GM21526 (cell line): ENCODE data around the gene MAP1LC3A.

ENCODE experiments used
- ATAC-seq: cut with Tn5 transposase; IDR thresholded peaks from one replicate; pipeline ENCODE4 v1.9.1; 2021; ENCODE audit warnings: moderate library complexity; ENCODE audit not compliant: unreplicated experiment, low FRiP score

The MAP1LC3A gene

DNA sequence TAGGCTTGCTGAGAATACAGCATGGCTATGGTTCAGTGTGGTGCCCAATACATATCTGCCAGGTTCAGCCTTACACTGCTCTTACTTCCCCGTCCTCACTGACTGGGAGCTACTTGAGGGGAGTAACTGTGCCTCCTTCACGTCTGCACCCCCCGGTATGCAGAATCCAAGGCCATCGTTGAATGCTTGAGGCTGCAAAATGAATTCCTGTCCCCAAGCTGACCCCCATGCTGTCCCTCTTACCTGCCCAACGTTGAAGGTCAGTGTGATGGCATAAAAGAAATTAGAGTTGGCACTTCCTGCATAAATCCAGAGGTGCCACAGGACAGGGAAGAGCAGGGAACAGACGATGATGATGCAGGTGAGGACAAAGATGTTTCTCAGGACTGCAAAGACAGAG, 16.3 kb downstream of the MAP1LC3A start:
- no peak for ATAC-seq

GRCh38 chr20:34575271-34575670, 16.8 kb downstream of the MAP1LC3A start:
- ATAC-seq = no peak

- ATAC-seq = no peak
Measured at GRCh38 chr20:34575756-34576155, 17.2 kb downstream of the MAP1LC3A start.

DNA sequence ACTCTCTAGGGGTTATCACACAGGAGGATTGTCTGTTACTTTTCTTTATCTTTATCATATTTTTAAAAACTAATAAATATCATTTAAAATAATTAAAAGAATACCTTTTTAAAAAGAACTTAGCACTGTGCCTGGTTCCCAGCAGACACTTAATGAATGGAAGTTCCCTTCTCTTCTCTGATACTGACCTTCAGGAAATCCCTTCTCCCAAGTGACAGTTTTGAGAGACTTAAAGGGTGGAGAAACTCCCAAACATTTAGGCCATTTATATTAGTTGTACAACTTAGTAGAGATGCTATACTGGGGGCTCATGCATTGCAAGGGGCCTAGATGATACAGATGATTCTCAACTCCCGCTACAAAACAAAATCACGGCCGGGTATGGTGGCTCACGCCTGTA, 18.5 kb downstream of the MAP1LC3A start:
- no peak for ATAC-seq

GRCh38 chr20:34578025-34578424, 19.5 kb downstream of the MAP1LC3A start:
- no peak for ATAC-seq

GRCh38 chr20:34578521-34578920, 20.0 kb downstream of the MAP1LC3A start:
- ATAC-seq = no peak

DNA sequence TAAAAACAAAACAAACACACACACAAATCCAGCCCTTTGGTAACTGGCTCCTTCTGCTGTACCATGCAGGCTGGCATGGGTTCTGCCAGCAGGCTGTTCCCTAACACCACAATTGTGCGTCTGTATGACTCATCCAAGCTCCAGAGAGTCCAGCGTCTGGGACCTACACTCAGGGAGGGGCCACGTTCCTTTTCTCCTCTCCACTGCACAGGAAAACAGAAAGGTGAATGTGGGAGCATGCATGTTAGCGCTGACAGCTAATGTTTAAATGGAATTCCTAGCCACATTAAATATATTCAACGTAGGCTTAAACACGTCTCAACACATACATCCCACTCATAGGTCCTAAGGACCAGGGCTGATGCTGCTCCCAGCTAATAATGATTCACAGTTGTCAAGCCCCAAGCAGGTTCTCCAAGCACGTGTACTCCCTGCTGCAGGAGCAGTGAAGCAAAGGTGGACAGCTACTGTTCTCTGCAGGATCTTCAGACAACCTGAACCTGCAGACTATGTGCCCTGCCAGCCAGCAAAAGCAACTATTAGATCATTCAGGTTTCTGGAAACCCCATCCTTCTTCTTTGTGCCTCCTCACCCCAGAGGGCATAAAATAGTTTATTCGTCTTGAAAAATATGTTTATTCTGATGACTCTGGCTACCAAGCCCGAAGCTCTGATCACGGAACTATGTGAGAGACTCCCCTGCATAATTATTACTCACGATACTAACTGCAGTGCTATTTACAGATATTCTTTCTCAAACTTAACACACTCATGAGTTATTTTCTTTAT, 20.9 kb downstream of the MAP1LC3A start:
- no peak for ATAC-seq

DNA sequence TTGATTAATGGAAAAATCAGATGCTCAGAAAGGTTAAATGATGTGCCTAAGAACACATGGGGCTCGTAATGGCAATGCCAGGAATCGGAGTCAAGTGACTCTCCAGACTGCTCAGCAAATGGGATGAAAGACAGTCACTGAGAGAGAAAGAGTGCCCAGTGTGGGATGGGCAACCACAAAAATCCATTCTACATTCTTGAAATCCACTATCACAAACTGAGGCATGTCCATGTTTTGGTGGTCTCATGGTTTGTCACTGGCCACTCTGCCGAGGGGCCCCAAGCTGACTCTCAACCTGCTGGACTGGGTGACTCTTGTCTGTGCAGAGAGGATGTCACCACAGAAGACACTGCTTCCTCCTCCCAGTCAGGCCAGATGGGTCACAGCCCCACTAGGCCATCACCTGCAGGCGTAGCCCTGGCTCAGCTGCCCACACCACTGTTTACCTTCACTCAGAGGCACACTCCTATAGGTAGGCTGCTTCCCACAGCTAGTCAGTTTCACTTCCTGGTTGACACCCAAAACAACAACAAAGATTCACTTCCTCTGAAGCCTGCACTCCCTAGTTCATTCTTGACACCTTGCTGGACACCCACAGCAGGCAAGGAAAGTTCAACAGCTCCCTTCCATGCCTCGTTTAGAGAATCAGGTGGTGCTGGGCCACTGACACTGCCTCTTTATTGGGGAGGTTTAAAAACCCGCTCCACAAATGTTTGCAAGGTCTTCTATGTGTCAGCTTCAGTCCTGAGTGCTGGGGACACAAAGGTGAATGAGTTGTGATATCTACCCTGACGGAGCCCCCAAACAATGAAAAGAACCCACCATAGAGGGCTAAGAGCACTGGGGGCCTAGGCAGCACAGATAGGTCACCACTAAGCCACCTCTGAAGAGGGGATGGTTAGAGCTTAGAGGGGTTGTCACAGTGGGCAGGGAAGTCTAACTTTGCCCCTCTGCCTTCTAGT, 21.7 kb downstream of the MAP1LC3A start:
- no peak for ATAC-seq

DNA sequence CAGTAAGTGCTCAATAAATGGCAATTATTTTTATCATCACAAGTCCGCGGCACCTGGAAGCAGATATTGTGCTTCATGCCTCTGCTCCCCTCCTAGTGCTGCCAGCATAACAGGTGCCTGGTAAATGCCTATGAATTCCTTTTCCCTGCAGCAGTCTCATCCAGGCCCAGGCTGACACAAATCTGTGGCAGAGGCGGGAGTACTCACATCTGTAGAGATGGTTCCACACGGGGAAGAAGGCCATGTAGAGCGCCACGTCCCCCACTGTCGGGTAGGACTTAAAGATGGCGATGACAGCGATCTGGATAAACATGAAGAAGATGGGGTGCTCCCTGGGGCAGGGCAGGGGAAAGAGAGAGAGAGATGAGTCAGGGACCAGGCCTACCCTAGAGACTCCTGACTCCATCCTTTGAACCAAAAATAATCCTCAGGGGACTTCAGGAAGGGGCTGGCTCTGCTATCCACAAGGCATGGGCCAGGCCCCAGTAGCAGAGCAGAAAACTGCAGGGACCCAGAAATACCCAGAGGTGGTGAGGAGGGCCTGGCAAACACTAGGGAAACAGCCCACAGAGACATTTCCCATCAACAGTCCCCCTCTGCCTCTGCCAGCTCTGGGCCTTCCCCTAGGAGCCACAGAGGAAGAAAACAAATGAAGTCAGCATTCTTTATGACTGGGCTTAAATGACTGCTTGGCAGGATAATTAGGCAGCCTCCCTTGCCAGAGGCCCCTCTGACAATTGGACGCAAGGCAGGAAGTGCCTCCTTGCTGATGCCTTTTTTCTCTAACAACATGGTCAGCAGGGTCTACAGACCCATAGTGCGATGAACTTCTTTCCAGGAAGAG, 23.0 kb downstream of the MAP1LC3A start:
- no peak for ATAC-seq

- no peak for ATAC-seq
Measured at GRCh38 chr20:34582221-34582620, 23.7 kb downstream of the MAP1LC3A start.

- no peak for ATAC-seq
Measured at GRCh38 chr20:34582911-34583310, 24.4 kb downstream of the MAP1LC3A start.

DNA sequence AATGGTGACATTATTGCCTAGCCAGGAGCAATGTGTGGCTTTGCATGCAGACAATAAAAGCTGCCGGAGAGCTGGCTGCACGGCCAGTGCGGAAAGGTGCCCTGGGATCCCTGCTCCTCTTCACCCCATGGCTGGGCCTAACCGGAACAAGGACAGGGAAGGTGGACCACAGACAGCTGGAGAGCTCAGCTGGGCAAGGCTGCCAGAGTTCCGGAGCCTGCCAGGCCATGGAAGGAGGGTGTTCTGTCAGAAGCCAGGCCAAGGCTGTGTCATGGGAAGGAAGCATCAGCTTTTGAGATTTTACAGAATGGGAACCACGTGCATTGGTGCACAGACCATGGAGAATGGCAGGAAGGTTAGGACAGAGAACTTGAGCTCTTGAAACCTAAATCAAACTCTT, 25.0 kb downstream of the MAP1LC3A start:
- ATAC-seq = no peak

DNA sequence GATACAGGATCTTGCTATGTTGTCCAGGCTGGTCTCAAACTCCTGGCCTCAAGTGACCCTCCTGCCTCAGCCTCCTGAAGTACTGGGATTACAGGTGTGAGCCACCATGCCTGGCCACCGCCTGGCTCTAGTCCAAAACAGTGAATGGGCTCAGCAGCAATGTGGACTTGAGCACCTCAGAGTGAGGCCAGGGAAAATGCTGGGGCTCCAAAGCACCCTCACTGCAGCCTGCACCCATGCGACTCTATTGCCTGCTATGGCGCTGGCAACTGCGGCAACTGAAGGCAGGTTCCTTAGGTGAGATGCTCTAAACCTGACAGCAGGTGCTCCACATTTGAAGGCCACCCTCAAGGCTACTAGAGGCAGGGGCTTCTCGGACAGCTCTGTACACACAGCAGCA, 26.5 kb downstream of the MAP1LC3A start:
- no peak for ATAC-seq

GRCh38 chr20:34586488-34587163, 28.1 kb downstream of the MAP1LC3A start:
- no peak for ATAC-seq

- ATAC-seq = no peak
Measured at GRCh38 chr20:34595377-34596184, 37.1 kb downstream of the MAP1LC3A start.

DNA sequence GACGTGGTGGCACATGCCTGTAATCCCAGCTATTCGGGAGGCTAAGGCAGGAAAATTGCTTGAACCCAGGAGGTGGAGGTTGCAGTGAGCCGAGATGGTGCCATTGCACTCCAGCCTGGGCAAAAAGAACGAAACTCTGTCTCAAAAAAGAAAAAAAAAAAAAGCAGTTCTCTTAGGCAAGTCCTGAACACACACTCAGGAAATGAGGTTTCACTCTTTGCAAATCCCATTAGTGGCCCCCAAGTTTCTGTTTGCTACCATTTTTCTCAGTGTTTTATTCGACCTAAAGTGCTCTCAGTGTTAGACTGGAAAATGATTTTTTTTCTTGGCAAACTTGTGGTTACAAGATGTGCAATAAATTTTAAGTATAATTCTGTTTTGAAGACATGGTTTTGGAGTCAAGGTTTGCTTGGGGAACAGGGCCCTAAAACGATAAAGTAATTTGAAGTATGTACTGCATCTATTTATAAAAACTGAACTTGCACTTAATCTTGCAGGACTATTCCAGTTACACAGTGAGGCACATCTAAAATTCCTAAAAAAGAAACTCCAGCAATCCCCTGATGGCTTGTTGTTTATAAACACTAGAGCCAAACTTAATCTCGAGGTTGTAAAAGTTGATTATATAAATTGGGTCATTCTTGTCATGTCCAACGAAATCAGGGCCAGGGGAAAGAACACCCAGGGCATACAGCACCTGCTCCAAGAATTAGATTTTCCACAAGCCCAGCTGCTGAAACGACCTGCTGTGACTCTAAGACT, 42.6 kb downstream of the MAP1LC3A start:
- ATAC-seq = no peak

DNA sequence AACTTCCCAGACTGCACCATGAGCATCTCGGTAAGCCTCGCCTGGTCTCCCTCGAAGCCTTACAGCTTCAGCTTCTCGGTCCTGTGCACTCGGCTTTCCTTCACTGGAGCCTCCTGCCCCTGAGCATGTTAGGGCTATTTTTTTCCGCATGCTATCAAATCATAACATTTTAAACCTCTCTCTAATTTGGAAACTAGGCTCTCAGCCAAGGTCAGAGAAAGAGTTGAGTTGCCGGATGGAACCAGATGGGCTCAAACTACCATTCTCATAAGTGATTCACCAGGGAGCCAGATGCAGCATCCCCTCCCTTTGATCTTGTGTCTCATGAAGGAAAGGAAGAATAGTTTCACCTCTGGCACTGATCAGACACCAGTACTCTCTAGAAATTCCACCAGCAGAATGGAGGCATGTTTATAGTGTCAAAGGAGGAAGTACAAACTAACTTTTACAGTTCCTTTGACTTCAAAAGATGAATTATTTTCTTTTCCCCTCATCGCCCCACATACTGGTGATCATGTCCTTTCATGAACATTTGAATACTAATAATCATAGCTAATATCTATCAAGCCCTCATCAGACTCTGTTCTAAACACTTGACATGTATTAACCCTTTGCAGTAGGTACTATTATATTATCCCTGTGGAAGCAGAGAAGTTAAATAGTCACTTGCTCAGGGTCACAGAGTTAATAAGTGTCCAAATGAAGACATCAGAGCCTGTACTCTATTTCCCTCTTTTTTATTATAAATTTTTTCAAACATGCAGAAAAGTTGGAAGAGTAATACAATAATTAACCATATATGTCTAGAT, 46.7 kb downstream of the MAP1LC3A start:
- ATAC-seq = no peak

DNA sequence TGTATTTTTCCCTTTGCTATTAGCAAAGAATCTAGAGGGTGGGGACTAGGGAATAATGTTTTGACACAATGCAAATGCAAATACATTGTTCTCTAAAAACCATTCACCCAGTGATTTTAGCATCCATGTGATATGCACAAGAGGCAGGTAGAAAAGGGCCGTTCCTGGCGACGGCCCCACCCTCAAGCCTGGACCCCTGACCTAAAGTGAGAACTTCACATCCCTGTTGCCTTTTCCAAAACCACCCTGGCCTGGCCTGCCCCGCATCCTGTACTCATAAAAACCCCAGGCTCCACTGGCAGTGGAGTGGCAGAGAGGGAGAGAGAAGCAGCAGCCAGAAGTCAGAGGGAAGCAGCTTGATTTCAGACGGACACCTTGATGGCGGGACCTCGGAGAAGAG, 48.5 kb downstream of the MAP1LC3A start:
- no peak for ATAC-seq
